Loucy (cell line): ENCODE results near the gene FSTL4.
"Not testable (repeated sequence)": the region's sequence is repeated elsewhere in the genome, so short reads cannot be mapped to it uniquely, and the experiment has no call there.

Experiments
- H2AFZ ChIP-seq: fragments of 200-600 bp; sonication (generic); 2 replicates; pipeline ENCODE4 v1.6.0; 2016; ENCODE audit warnings: antibody characterized with exemption, mild to moderate bottlenecking, low read length, moderate library complexity
- H3F3A ChIP-seq: fragments of 200-600 bp; 2 replicates; pipeline ENCODE4 v1.6.0; 2016; ENCODE audit warnings: antibody characterized with exemption, low read depth, mild to moderate bottlenecking
- H3K27me3 ChIP-seq: fragments of 200-600 bp; sonication (generic); 2 replicates; pipeline ENCODE4 v1.6.1; 2014; ENCODE audit warnings: low read length, mild to moderate bottlenecking; ENCODE audit not compliant: insufficient read depth, poor library complexity, severe bottlenecking
- H3K36me3 ChIP-seq: fragments of 200-600 bp; sonication (generic); 2 replicates; pipeline ENCODE4 v1.6.1; 2016; ENCODE audit warnings: low read length; ENCODE audit not compliant: insufficient read depth
- H3K4me1 ChIP-seq: fragments of 200-600 bp; sonication (generic); 2 replicates; pipeline ENCODE4 v1.5.1; 2014; ENCODE audit warnings: low read length, mild to moderate bottlenecking; ENCODE audit not compliant: insufficient read depth, poor library complexity, severe bottlenecking
- H3K4me2 ChIP-seq: fragments of 200-600 bp; sonication (generic); 2 replicates; pipeline ENCODE4 v1.6.0; 2014; ENCODE audit warnings: antibody characterized with exemption, low read length, low read depth, mild to moderate bottlenecking; ENCODE audit not compliant: poor library complexity, severe bottlenecking
- H3K4me3 ChIP-seq: fragments of 200-600 bp; sonication (generic); 2 replicates; pipeline ENCODE4 v1.5.1; 2014; ENCODE audit warnings: low read length, mild to moderate bottlenecking, mixed read lengths; ENCODE audit not compliant: poor library complexity, severe bottlenecking
- H3K79me2 ChIP-seq: fragments of 200-600 bp; sonication (generic); 2 replicates; pipeline ENCODE4 v1.6.1; 2014; ENCODE audit warnings: low read length; ENCODE audit not compliant: insufficient read depth
- H3K9ac ChIP-seq: fragments of 200-600 bp; sonication (generic); 2 replicates; pipeline ENCODE4 v1.6.0; 2014; ENCODE audit warnings: mild to moderate bottlenecking, low read depth, low read length, moderate library complexity; ENCODE audit not compliant: poor library complexity, severe bottlenecking
- H3K9me2 ChIP-seq: fragments of 200-600 bp; sonication (generic); replicated peaks from 2 replicates; pipeline ENCODE4 v1.6.1; 2016; ENCODE audit warnings: low read depth, low read length, mixed read lengths
- H3K9me3 ChIP-seq: fragments of 200-600 bp; sonication (generic); 2 replicates; pipeline ENCODE4 v1.6.1; 2014; ENCODE audit warnings: mild to moderate bottlenecking, antibody characterized with exemption, low read length, low read depth; ENCODE audit not compliant: insufficient read depth
- H4K20me1 ChIP-seq: fragments of 200-600 bp; sonication (generic); 2 replicates; pipeline ENCODE4 v1.6.0; 2014; ENCODE audit warnings: antibody characterized with exemption, low read length, mild to moderate bottlenecking; ENCODE audit not compliant: insufficient read depth, poor library complexity, severe bottlenecking
- EZH2phosphoT487 ChIP-seq: fragments of 200-600 bp; IDR thresholded peaks from 2 replicates; pipeline ENCODE4 v1.6.1; 2018; ENCODE audit warnings: antibody characterized with exemption, mild to moderate bottlenecking, moderate library complexity, borderline replicate concordance
- TF ChIP-seq, protein P1 (sequence below): fragments of 200-600 bp; sonication (generic); conservative IDR thresholded peaks from 2 replicates; pipeline ENCODE4 v1.5.1; 2014; ENCODE audit warnings: mild to moderate bottlenecking, antibody characterized with exemption, low read length

FSTL4 gene

DNA sequence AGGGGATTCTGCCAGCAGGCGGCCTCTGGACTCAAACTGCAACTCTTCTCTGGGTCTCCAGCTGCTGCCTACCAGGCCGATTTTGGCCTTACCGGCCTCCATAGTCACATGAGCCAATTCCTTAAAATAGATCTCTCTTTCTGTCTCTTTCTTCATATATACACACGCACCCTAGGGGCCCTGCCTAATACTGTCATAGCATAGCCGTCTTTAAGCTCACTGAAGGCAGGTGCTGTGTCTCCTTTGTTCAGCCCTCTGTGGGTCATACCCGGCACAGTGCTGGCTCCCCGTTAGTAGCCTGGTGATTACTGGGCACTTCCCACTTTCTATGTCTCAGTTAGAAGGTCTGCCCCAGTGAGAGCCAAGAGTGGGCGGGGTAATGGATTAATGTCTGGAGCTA is 419.6 kb downstream of the FSTL4 start:
- no peaks in the 10 kb centered on the region for H3F3A ChIP-seq
- H3K9me3 ChIP-seq, result no peaks in the 10 kb centered on the region
- no peaks in the 10 kb centered on the region for H3K9me2 ChIP-seq
- H3K79me2 ChIP-seq, result no peaks in the 10 kb centered on the region
- H3K4me3 ChIP-seq, result no peak overlapping the region
- no peaks in the 10 kb centered on the region for H3K27me3 ChIP-seq
- no peak overlapping the region for H3K4me2 ChIP-seq
- no peaks in the 10 kb centered on the region for H4K20me1 ChIP-seq
- TF ChIP-seq EZH2phosphoT487, result no peak
- TF ChIP-seq, protein P1, sequence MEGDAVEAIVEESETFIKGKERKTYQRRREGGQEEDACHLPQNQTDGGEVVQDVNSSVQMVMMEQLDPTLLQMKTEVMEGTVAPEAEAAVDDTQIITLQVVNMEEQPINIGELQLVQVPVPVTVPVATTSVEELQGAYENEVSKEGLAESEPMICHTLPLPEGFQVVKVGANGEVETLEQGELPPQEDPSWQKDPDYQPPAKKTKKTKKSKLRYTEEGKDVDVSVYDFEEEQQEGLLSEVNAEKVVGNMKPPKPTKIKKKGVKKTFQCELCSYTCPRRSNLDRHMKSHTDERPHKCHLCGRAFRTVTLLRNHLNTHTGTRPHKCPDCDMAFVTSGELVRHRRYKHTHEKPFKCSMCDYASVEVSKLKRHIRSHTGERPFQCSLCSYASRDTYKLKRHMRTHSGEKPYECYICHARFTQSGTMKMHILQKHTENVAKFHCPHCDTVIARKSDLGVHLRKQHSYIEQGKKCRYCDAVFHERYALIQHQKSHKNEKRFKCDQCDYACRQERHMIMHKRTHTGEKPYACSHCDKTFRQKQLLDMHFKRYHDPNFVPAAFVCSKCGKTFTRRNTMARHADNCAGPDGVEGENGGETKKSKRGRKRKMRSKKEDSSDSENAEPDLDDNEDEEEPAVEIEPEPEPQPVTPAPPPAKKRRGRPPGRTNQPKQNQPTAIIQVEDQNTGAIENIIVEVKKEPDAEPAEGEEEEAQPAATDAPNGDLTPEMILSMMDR, result no peak
- no peaks in the 10 kb centered on the region for H3K4me1 ChIP-seq
- H3K36me3 ChIP-seq, result no peaks in the 10 kb centered on the region
- no peak overlapping the region for H3K9ac ChIP-seq
- H2AFZ ChIP-seq, result no peak overlapping the region

- H3K9me3 ChIP-seq, result no peaks in the 10 kb centered on the region
- H3F3A ChIP-seq, result no peaks in the 10 kb centered on the region
- no peaks in the 10 kb centered on the region for H3K9me2 ChIP-seq
- TF ChIP-seq, protein P1, result no peak
- no peak for TF ChIP-seq EZH2phosphoT487
- no peak overlapping the region for H3K9ac ChIP-seq
- H4K20me1 ChIP-seq, result no peaks in the 10 kb centered on the region
- no peaks in the 10 kb centered on the region for H3K79me2 ChIP-seq
- no peak overlapping the region for H3K4me2 ChIP-seq
- no peak overlapping the region for H3K4me3 ChIP-seq
- no peak overlapping the region for H2AFZ ChIP-seq
- no peaks in the 10 kb centered on the region for H3K36me3 ChIP-seq
- H3K27me3 ChIP-seq, result no peaks in the 10 kb centered on the region
- H3K4me1 ChIP-seq, result no peaks in the 10 kb centered on the region
Measured at GRCh38 chr5:133189881-133190280, 422.5 kb downstream of the FSTL4 start.

- no peak overlapping the region for H3K4me2 ChIP-seq
- no peaks in the 10 kb centered on the region for H3K27me3 ChIP-seq
- H3K4me3 ChIP-seq, result no peak overlapping the region
- H3F3A ChIP-seq, result no peaks in the 10 kb centered on the region
- no peaks in the 10 kb centered on the region for H3K9me3 ChIP-seq
- TF ChIP-seq, protein P1, result no peak
- no peak for TF ChIP-seq EZH2phosphoT487
- no peaks in the 10 kb centered on the region for H3K4me1 ChIP-seq
- no peak overlapping the region for H2AFZ ChIP-seq
- H3K36me3 ChIP-seq, result no peaks in the 10 kb centered on the region
- no peaks in the 10 kb centered on the region for H4K20me1 ChIP-seq
- no peaks in the 10 kb centered on the region for H3K9me2 ChIP-seq
- H3K9ac ChIP-seq, result no peak overlapping the region
- no peaks in the 10 kb centered on the region for H3K79me2 ChIP-seq
Measured at GRCh38 chr5:133179405-133179804, 432.9 kb downstream of the FSTL4 start.

DNA sequence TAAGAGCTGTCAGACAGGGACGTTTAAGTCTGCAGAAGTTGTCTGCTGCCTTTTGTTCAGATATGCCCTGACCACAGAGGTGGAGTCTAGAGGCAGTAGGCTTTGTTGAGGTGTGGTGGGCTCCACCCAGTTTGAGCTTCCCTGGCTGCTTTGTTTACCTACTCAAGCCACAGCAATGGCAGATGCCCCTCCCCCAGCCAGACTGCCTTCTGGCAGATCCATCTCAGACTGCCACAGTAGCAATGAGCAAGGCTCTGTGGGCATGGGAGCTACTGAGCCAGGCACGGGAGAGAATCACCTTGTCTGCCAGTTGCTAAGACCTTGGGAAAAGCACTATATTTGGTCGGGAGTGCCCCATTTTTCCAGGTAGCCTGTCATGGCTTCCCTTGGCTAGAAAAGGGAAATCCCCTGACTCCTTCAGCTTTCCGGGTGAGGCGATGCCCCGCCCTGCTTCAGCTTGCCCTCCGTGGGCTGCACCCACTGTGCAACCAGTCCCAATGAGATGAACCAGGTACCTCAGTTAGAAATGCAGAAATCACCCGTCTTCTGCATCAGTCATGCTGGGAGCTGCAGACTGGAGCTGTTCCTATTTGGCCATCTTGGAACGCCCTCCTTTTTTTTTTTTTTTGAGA is 441.5 kb downstream of the FSTL4 start:
- H3F3A ChIP-seq, H3K4me2 ChIP-seq, H3K27me3 ChIP-seq, H3K79me2 ChIP-seq, H3K9ac ChIP-seq, H3K4me1 ChIP-seq, H3K9me3 ChIP-seq, H3K4me3 ChIP-seq, H2AFZ ChIP-seq, H4K20me1 ChIP-seq, H3K9me2 ChIP-seq, H3K36me3 ChIP-seq: not testable (repeated sequence)
